Nephron progenitor cell (in vitro differentiated cells): ENCODE results near the gene IL33.

Source experiments
- DNase-seq: peaks from one replicate; pipeline ENCODE4 v3.0.0; 2021
- H3K27ac Mint-ChIP-seq: 2 replicates; pipeline ENCODE4 v1.8.0; 2021; ENCODE audit warnings: mild to moderate bottlenecking, moderate library complexity, mixed read lengths
- H3K27me3 Mint-ChIP-seq: 2 replicates; pipeline ENCODE4 v1.8.0; 2021; ENCODE audit warnings: mild to moderate bottlenecking, low read depth, mixed read lengths; ENCODE audit not compliant: poor library complexity
- H3K36me3 Mint-ChIP-seq: 2 replicates; pipeline ENCODE4 v1.8.0; 2021; ENCODE audit warnings: low read depth, mixed read lengths
- H3K4me1 Mint-ChIP-seq: 2 replicates; pipeline ENCODE4 v1.8.0; 2021; ENCODE audit warnings: mixed read lengths
- H3K4me3 Mint-ChIP-seq: 2 replicates; pipeline ENCODE4 v1.8.0; 2021; ENCODE audit warnings: mild to moderate bottlenecking, moderate library complexity, mixed read lengths
- H3K9me3 Mint-ChIP-seq: 2 replicates; pipeline ENCODE4 v1.8.0; 2021; ENCODE audit warnings: mild to moderate bottlenecking, moderate library complexity, mixed read lengths
- CTCF ChIP-seq: fragments of 200-600 bp; sonication (generic); IDR thresholded peaks from 2 replicates; pipeline ENCODE4 v1.5.0; 2021; ENCODE audit warnings: antibody characterized with exemption

Gene IL33

GRCh38 chr9:6212722-6213375 lies 2.8 kb upstream of the IL33 start:
- H3K4me3 Mint-ChIP-seq: no peak overlapping the region
- H3K9me3 Mint-ChIP-seq: peaks cover 33% of the 10 kb centered on the region
- H3K27ac Mint-ChIP-seq: no peak overlapping the region
- H3K27me3 Mint-ChIP-seq: peaks cover 7% of the 10 kb centered on the region
- no peak for TF ChIP-seq CTCF
- no peaks in the 10 kb centered on the region for H3K36me3 Mint-ChIP-seq
- no peaks in the 10 kb centered on the region for H3K4me1 Mint-ChIP-seq
- no peak for DNase-seq

- Mint-ChIP-seq H3K4me1 (no peaks in the 10 kb centered on the region), H3K27ac (no peak overlapping the region), H3K9me3 (peaks cover 19% of the 10 kb centered on the region), H3K4me3 (no peak overlapping the region), H3K27me3 (peaks cover 7% of the 10 kb centered on the region), H3K36me3 (no peaks in the 10 kb centered on the region)
- DNase-seq: no peak
- no peak for TF ChIP-seq CTCF
Observed at GRCh38 chr9:6214434-6214833, 1.2 kb upstream of the IL33 start.

GRCh38 chr9:6214903-6215302 lies 704 bp upstream of the IL33 start:
- Mint-ChIP-seq H3K4me3 (no peak overlapping the region), H3K36me3 (no peaks in the 10 kb centered on the region), H3K4me1 (no peaks in the 10 kb centered on the region), H3K27ac (no peak overlapping the region), H3K9me3 (peaks cover 15% of the 10 kb centered on the region), H3K27me3 (peaks cover 7% of the 10 kb centered on the region)
- TF ChIP-seq CTCF: no peak
- no peak for DNase-seq

GRCh38 chr9:6216002-6216401 lies 395 bp downstream of the IL33 start:
- DNase-seq: no peak
- H3K9me3 Mint-ChIP-seq: peaks cover 4% of the 10 kb centered on the region
- no peaks in the 10 kb centered on the region for H3K4me1 Mint-ChIP-seq
- no peak for TF ChIP-seq CTCF
- H3K36me3 Mint-ChIP-seq: no peaks in the 10 kb centered on the region
- no peak overlapping the region for H3K27ac Mint-ChIP-seq
- no peak overlapping the region for H3K4me3 Mint-ChIP-seq
- peaks cover 5% of the 10 kb centered on the region for H3K27me3 Mint-ChIP-seq

- H3K36me3 Mint-ChIP-seq: no peaks in the 10 kb centered on the region
- TF ChIP-seq CTCF: no peak
- H3K27me3 Mint-ChIP-seq: peaks cover 5% of the 10 kb centered on the region
- DNase-seq: no peak
- H3K4me3 Mint-ChIP-seq: no peak overlapping the region
- H3K27ac Mint-ChIP-seq: no peak overlapping the region
- no peaks in the 10 kb centered on the region for H3K9me3 Mint-ChIP-seq
- H3K4me1 Mint-ChIP-seq: no peaks in the 10 kb centered on the region
Observed at GRCh38 chr9:6216951-6217350, 1.3 kb downstream of the IL33 start.

GRCh38 chr9:6218099-6218502 lies 2.5 kb downstream of the IL33 start:
- no peak for DNase-seq
- no peaks in the 10 kb centered on the region for H3K4me1 Mint-ChIP-seq
- no peak overlapping the region for H3K27ac Mint-ChIP-seq
- peaks cover 3% of the 10 kb centered on the region for H3K27me3 Mint-ChIP-seq
- no peaks in the 10 kb centered on the region for H3K9me3 Mint-ChIP-seq
- no peaks in the 10 kb centered on the region for H3K36me3 Mint-ChIP-seq
- no peak for TF ChIP-seq CTCF
- H3K4me3 Mint-ChIP-seq: no peak overlapping the region
